Suppressor macrophage (primary cell): ENCODE results near the gene RASSF8.
A peak's percentile ranks its signal among the peaks of the same experiment; 100 is the strongest.

ENCODE experiments used
- DNase-seq, 4 experiments: peaks; one replicate each; pipeline ENCODE4 v3.0.0-alpha.2; 2020 to 2022

Gene RASSF8

DNA sequence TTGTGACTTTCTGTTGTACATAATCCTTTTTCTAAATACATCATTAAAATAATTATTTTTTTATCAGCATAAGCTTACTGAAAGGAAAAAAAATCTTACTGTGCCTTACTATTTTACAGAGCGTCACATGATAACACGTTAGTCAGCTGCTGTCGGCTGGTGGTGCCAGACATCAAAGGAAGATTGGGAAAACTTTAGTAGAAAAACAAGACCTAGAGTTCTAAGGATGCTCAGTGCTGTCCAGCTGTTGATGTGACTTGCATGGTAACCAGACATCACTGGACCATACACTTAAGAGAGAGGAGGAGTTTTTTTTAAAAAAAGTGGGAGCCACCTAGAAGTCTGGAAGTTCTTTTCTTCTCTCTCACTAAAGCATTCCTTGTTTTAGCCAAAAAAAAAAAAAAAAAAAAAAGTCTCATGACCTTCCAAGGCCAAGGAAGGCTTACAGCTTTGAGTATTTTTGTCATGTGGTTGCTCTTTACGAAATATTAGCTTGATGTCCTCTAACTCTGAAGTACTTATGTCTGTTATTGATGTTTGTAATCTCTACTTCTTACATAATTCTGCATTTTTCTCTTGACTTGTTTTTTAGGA, 4.5 kb downstream of the RASSF8 start:
- DNase-seq = peak in 1 of 4 experiments; percentile 19

DNA sequence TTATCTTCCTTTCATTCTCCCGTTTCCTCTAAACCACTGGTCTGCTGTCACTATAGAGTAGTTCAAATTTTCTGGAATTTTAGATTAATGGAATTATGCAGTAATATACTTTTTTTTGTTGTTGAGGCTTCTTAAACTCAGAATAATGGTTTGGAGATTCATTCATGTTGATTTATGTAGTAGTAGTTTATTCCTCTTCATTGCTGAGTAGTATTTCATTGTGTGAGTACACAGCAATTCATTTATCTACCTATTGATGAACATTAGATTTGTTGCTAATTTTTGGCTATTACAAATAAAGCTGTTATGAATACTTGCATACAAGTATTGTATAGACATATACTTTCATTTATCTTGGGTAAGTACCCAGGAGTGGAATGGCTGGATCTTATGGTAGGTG, 7.2 kb downstream of the RASSF8 start:
- DNase-seq = no peak

DNA sequence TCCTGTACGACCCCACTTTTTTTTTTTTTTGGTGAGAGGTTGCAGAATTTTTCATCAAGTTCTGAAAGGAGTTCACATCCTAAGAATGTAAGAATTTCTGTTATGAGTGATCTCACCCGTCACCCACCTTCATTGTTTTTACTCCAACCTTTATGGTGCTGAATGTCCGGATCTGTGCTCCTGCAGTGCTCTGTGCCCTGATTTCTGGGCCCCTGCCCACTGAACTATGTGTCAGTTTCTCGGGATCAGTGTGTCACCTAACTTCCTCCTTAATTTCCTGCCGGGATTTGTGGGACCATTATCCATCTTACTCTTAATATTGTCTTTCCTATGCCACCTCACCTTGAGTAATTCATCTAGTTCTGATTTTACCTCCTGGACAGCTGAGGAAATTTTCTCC, 11.6 kb downstream of the RASSF8 start:
- DNase-seq = no peak

DNA sequence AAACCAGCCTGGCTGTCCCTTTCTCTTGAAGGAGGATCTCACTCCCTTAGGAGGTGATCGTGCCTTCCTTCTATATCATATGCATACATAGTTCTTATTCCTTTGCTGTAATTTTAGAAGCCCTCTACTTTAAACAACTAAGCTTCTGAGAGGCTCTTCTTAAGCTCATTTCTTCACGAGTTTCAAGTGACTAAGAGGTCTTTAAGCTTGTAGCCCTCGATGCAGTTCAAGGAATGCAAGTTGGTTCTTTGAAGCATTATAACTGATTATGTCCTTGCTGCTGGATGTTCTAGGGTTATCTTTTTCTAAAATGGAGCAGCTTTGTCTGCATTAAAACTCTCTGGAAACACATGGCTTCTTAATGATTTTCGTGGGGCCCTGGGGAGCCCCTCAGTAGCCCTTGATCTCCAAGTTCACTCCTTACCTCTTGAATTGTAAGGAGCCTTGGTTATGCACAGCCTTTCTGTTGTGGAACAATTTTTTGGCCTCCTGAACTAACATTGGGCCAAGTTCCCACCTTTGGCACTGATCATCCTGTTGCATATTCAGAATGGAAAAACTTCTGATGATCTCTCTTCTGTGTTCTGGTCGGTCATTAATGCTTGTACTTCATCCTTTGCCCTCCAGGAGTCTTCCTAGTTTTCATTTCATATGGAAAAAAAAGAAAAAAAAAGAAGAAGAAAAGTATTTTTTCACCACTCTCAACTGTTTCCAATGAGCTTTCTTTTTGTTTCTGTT, 12.6 kb downstream of the RASSF8 start:
- DNase-seq = no peak

DNA sequence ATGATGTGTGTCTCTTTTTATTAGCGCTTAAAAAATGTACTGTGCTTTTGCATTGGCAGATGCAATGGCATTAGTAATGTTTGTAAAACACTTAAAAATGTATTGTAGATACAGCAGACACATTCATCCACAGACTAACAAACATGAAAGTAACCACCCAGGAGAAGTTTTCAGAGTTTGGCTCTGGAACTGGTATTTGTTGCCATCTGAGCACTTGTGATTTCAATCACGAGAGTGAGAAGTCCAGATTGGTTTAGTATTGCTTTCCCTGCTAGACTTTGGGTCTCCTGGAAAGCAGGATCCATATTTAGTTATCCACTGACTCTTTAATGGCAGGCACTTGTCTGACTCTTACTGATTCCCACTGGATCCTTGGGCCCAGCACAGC, 13.2 kb downstream of the RASSF8 start:
- no peak for DNase-seq

DNA sequence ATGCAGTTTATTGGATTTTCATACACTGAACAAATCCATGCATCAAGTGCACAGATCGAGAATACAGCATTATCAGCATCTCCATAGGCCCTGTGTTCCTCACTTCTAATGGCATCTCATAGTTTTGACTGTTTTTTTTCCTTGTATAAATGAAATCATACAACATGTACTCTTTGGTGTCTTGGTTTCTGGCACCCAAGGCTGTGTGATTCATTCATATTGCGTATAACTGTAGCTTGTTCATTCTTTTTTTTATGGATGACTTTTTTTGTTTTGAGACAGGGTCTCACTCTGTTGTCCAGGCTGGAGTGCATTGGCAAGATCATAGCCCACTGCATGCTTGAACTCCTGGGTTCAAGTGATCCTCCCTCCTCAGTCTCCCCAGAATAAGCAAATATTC, 14.3 kb downstream of the RASSF8 start:
- no peak for DNase-seq

DNA sequence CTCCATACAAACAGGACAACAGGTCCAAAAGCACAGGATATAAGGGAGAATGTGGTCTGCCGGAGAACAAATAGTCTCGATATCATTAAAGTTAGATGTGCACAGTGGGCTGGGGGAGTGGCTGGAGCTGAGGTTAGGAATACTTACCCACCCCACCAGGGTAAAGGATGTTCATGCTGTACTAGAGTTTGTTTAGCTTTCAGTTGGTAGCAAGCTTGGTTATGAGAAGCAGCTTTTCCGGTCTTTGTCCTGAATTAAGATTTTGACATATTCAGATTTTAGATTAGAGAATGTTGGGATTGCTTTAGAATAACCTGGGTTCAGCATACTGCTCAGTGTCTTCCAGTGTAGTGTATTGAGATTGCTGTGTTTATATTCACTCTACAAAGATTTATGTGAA, 16.7 kb downstream of the RASSF8 start:
- no peak for DNase-seq

DNA sequence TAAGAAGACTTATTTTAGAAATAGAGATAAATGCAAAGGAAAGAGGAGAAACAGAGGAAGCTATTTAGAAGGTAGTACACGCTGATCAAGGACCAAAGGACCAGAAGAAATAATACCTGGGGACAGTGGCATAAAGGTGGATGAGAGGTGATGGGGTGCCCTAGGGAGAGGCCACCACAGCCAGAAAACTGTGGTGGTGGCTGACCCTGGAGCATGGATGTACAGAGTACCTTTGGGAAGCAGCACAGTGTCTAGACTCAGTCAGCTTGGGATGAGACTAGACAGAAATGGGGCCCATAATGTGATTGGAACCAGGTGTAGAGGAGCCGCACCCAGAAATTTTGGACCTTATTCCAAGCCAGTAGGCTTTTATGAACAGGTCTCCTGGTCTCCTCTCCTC, 17.2 kb downstream of the RASSF8 start:
- DNase-seq = no peak

DNA sequence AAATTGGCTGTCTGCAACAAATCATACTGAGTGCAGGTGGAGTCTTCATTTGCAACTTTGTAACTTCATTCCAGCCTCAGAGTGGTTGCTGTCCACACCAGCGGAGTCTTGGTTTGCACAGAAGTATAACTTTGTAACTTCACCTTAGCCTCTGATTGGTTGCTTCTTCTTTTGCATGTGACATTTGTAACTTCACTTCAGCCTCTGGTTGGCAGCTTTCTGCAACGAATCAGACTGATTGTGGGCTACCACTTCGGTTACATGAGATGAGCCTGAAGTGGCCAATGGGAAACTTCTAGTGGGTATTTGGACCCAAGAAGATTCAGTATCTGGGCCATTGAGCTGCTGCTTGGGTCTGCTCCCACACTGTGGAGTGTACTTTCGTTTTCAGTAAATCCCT, 17.8 kb downstream of the RASSF8 start:
- DNase-seq = no peak

DNA sequence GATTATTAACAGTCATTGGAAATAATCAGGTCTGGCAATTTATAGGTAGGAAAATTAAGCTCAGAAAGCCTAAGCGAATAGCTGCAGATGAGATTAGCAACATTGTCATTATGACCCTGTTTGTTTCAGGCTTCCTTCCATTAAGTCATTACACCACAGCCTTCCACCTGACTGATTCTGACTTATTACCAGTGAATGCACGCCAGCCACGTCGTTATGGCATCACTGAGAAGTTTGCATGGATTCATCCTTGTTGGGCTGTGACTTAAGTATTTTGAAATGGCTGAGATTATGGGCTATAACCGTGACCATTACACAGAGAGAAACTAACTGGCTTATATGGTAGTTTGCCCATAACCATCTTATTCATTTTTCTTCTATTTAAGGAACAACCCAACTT, 18.6 kb downstream of the RASSF8 start:
- no peak for DNase-seq

DNA sequence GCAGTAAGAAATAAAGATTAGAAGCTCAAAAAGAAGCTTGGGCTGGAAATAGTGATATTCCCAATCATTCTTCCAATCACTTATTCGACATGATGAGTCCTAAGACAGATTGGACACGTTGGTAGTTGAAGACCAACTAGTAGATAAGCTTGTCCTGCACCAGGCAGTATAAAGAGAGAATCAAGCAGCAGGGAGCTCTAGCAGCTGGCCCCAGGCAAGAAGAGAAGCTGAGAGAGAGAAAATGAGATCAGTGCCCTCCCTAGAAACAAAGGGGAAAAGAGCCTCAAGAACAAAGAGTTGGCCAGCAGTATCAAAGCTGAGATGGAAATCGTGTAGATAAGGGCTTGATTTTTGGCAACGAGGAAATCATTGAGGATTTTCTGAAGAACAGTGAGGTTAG, 20.6 kb downstream of the RASSF8 start:
- no peak for DNase-seq

DNA sequence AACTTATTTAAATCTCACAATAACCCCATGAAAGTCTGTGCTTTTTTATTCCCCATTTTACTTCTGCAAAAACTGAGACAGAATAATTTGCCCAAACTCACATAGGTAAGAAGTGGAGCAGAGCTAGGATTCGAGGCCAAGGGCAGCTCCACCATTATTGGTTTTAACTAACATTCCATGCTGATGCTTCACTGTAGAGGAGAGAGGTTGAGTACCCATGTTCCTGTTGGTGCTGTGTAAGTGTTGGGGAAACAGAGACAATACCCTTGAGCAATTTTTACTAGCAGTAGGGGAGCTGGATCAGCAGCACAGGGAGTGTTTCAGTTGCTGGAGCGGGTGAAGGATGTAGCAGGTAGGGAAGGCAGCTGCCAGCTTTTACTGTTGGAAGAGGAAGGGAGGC, 21.1 kb downstream of the RASSF8 start:
- DNase-seq = no peak

DNA sequence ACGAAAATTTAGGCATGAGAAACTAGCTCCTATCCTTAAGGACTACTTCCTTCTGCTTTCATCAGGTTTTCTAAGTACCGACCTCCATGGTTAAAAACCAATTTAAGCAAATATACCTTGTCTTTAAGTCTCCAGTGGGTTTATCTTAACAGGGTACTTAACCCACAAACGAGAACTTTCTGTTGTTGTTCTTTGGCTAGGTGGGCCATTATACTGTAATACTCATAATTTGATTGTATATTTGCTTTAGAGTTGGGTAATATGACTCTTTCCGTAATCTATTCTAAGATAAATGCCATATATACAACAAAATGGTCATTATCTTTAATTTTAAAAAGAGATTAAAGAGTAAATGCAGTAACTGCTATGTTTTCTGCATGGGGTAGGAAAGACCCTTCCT, 21.6 kb downstream of the RASSF8 start:
- no peak for DNase-seq

DNA sequence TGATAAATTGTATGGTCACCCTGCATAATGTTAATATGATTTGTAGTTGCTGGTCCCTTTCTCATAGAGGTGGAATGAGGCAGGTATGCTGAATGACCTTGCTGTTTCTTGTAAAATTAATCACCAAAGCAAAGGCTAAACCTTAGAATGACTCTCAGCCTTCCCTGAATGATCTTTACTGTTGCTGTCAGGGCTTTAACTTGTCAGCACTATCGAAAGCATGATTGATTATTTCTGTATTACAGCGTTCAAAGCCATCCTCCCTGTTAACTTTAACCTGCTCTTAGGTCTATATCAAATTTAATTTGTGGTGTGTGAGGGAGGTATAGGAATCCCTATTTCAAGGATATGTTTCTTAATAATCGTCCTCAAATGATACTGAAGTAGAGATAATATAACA, 23.1 kb downstream of the RASSF8 start:
- DNase-seq = no peak

DNA sequence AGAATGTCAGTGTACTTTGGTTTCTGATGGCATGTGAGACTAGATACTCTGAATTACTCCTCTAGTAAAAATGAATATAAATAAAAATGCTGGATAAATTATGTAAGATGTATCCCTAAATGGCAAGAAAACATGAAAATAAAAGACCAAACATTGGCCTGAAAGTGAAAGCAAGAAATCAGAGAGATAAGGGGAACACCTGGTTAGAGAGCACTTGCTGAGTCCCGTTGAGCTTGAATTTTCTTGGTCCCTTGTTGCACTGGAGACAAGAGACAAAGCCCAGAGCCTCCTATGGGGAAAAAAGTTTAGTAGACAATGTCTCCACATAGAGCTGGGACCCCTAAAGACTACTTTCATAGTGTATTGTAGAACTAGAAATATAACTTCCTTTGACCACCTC, 23.9 kb downstream of the RASSF8 start:
- no peak for DNase-seq

DNA sequence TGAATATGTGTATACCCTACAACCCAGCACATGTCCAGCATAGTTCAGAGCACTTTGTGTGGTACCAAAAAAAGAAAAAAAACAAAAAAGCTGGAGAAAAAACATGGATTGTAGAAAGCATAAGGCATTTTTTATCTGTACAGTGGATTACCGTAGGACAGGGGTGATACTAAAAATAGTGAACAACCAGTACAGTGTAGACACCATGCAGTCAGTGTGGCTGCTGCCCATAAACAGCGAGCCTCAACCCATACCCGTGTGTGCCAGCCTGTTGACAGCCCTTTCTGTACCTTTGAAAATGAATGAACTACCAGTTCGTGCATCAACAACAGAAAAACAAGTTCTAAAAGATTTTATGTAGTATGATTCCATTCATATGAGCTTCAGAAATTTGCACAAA, 25.1 kb downstream of the RASSF8 start:
- no peak for DNase-seq

DNA sequence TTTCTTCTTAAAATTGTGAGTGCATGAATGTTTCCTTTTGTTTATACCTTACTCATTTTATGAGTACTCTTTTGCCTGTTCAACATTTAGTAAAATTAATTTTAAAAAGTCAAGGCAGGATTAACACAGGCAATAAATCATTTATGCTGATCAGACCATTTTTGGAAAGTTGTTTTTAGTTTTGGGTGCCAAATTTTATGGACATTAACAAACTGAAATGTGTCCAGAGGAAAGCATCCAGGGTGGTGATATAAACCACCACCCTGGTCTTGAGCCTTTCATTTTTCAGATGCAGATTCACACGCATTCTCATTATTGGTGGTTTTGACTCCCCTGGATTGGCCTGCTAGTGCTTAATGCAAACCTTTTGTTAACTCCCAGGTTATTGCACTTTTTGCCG, 26.3 kb downstream of the RASSF8 start:
- no peak for DNase-seq

DNA sequence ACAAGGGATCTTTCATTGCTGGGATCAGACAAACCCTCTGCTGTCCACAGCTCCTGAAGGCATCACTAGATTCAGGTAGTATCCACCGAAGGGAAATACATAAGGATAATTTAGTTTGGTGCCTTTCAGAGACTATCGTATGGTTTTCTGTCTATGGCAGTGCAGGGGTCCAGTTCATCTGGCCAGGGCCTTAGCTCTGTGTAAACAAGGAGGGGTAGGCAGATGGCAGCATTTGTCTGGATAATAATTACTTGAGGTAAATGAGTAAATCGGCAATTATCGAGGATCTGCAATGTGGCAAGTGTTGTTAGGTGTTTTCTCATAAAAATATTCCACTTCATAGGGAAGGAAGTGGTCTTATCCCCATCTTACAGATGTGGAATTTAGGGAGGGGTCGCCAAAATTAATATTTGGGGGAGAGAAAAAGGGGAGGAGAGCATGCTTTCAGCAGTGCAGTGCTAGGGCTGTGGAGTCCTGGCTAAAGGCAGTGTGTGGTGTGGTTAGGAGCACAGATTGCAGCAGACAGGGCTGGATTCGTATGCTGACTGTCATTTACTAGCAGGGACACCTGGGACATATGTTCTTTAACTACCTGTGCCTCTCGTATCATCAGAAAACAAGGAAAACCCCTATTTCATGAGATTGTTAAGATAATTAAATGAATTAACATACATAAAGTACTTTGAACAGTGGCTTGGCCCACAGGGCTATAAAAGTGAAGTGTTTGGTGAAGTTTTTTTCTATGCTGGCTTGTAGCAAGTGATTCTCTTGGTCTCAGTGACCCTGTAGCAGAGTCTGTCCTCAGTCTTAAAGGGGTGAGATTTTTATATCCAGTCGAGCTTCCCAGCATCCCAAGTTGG, 27.1 kb downstream of the RASSF8 start:
- DNase-seq = no peak

DNA sequence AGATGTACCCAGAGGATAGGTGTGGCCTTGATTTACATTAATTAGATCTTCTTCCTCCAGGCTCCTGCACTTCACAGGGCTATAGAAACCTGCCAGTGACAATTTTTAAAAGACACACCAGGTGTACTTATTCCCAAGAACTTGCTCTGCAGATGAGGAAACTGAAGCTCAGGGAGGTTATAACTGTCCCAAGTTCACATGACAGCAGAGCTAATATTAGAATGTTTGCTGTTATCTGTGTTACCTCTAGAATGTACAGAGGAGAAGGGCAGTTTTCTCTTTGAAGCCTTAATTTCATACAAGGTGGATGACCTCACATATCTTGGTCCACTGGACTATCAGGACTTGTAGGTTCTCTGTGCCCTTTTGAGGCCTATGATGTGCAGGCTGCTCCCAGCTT, 27.7 kb downstream of the RASSF8 start:
- no peak for DNase-seq

DNA sequence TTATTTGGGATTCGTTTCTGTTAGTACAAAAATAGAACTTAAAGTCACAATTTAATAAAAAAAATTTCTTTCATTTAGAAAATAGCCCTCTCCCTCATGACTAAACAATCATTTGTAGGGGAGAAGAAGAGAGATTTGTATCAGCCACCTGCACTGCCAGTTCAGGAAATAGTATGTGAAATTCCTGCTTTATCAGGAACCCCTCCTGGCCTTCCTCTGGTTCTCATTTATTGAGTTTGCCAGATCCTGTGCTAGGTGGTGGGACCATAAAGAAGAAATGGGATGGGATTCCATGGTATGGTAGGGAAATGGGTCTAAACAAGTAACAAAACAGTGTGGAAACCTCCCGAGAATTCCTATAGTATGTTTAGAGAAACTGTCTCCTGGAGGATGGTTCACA, 30.0 kb downstream of the RASSF8 start:
- no peak for DNase-seq

DNA sequence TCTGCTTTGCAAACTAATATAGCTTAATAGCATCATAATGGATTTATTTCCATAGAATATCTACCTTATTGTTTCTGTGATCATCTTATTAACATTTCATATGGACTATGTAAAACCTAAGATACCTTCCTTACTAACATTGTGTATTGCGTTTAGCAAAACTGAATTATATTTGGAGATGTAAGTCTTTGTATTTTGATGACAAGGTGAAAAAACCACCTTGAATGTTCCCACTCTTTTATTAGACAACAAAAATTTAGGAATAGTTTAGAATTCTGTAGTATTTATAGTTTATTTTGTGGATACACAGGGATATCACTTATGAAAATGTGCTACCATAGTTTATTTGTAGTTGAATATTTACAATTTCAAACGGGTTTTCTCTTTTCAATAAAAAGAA, 32.0 kb downstream of the RASSF8 start:
- DNase-seq = no peak

DNA sequence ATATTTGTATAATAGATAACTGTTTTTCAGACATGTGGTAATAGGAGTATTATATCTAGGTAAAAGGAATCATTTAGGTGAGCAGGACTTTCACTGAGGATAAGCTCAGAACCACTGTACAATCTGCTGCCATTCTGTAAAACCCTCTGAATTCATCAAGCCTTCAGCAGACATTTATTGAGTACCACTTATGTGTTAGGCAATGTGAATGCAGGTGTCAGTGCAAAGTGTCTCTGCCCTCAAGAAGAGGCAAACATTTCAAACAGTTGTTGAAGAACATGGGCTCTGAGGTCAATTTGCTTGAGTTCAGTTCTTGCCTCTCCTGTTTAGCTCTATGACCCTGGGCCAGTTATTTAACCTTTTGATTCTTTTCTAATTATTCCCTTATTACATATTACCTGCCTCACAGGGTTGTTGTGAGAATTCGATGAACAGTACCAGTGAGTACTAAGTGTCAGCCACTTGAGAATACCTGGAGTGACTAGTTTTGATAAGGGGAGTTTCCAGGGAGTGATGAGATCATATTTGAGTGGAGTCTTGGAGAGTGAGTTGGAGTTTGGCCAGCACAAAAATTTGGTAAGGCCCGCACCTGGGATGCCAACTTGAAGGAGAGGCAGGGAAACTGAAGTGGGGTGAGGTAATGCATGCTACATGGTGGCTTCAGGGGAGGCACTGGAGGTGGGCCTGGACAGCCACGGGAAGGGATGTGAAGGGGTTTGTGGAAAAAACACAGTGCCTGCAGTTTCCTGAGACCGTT, 33.7 kb downstream of the RASSF8 start:
- no peak for DNase-seq
